ENCODE results near the gene GALR2.

Gene GALR2

DNA sequence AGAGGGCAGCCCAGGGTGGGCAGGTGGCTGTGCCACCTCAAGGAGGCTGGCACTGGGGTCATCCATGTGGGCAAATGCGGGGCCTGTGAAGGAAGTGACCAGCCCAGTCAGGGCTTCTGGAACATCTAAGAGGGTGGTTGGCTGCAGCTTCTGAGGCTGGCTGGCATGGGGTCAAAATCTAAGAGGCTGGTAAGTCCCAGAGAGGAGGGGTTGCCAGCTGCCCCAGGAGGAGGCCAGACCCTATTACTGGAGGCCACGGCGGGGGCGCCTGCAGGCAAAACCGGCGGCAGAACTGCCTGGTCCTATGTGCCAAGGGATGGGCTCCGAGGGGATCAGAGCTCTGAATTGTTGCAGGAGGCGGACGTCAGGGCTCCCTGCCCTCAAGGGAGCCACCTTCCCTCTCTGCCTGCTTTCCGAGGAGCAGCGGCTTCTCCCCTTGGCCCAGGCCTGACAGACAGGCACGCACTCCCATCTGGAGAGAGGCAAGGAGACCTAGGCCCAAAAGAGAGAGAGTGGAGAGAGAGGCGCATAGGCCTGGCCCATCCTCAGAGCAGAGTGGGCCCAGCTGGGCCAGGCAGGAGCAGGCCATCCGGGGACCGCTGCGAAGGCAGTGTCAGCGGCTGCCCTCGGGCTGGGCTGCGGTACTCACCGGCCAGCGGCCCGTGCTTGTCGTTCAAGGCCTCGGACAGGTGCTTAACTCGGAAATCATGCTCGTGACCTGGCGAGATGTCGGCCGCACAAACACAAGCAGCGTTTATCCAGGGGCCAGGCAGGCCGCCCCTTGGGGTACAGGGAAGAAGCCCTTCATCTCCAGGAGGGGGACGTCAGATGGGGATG, 15.3 kb downstream of the GALR2 start:
- no peaks in the 10 kb centered on the region for H3K27me3 ChIP-seq (ENCODE audit: insufficient read depth, low read length)
- H3K4me1 ChIP-seq (ENCODE audit: insufficient read depth, low read length) = no peaks in the 10 kb centered on the region
- H3K4me3 ChIP-seq (ENCODE audit: low read length) = no peak overlapping the region
- 94% methylated on average over 32 of the region's 32 CpGs for WGBS
- H3K36me3 ChIP-seq (ENCODE audit: insufficient read depth, low read length) = peaks cover 95% of the 10 kb centered on the region
- H3K9ac ChIP-seq (ENCODE audit: low read depth, low read length) = no peak overlapping the region
- no peaks in the 10 kb centered on the region for H3K9me3 ChIP-seq (ENCODE audit: insufficient read depth, low read depth, low read length)
- H3K27ac ChIP-seq (ENCODE audit: low read depth, low read length) = no peak overlapping the region

DNA sequence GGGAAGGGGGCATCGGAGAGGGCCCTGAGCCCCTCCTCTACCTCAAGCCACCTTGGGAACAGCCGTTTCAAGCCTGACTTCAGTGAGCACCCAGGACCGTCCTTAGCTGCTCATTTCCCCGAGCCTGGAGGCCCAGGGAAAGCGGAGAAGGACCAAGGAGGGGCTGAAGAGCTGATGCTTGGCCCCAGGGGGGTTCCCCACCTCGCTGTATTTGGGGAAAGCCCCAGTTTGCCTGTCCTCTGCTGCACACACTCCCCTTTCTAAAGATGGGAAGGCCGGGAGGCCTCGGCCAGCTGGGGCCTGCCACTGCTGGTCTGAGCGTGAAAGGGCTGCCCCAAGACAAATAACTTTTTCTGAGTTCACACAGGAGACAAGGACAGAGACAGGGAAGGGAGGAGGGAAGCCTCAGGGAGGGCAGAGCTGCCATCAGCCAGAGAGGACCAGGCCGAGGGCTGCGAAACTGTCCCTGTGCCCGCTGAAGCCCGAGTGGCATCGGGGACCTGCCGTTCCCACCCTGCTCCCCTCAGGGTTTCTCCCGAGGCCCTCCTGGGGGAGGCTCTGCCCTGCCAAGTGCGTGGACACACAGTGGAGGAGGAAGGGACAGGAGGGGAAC, 16.0 kb downstream of the GALR2 start:
- H3K27ac ChIP-seq (ENCODE audit: low read depth, low read length) = no peak overlapping the region
- no peaks in the 10 kb centered on the region for H3K27me3 ChIP-seq (ENCODE audit: insufficient read depth, low read length)
- no peak overlapping the region for H3K9ac ChIP-seq (ENCODE audit: low read depth, low read length)
- no peak overlapping the region for H3K4me3 ChIP-seq (ENCODE audit: low read length)
- H3K9me3 ChIP-seq (ENCODE audit: insufficient read depth, low read depth, low read length) = no peaks in the 10 kb centered on the region
- peaks cover 95% of the 10 kb centered on the region for H3K36me3 ChIP-seq (ENCODE audit: insufficient read depth, low read length)
- no peaks in the 10 kb centered on the region for H3K4me1 ChIP-seq (ENCODE audit: insufficient read depth, low read length)
- WGBS = 95% methylated on average over 17 of the region's 17 CpGs

DNA sequence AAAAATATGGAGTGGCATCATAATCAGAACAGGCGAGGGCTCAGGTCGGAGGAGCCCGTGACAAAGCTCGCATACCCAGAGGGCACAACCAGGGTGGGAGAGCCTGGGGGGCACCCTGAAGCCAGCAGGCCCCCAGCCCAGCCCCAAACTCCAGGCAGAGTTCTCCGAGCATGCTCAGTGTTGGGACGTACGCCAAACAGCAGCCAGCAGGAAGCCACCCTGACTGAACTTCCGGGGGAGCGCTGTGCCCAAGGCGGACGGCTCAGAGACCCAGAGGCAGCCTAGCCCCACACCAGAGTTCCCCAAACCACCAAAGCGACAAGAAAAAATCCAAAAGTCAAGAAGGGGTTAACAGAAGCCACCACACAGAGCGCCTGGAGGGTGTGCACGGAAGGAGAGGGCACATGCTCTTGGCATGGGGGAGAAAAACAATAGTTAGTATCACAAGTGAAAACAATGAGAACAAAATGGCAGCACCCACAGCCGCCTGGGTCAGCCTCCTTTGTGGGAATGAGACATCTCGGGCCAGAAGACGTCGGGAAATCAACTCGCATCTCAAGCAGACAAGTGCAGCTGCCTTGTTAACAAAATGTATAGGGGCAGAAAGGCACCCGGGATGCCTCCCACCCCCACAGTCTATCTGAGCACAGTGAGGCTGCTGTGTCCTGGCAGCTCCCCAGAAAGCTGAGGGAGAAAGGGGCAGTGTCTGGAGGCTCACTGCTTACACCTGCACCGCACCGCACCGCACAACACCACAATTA, 17.1 kb downstream of the GALR2 start:
- Histone ChIP-seq H3K27me3 (ENCODE audit: insufficient read depth, low read length) (no peaks in the 10 kb centered on the region), H3K4me1 (ENCODE audit: insufficient read depth, low read length) (no peaks in the 10 kb centered on the region), H3K9me3 (ENCODE audit: insufficient read depth, low read depth, low read length) (no peaks in the 10 kb centered on the region), H3K27ac (ENCODE audit: low read depth, low read length) (no peak overlapping the region), H3K4me3 (ENCODE audit: low read length) (no peak overlapping the region), H3K9ac (ENCODE audit: low read depth, low read length) (no peak overlapping the region), H3K36me3 (ENCODE audit: insufficient read depth, low read length) (peaks cover 98% of the 10 kb centered on the region)
- WGBS = 89% methylated on average over 23 of the region's 23 CpGs

DNA sequence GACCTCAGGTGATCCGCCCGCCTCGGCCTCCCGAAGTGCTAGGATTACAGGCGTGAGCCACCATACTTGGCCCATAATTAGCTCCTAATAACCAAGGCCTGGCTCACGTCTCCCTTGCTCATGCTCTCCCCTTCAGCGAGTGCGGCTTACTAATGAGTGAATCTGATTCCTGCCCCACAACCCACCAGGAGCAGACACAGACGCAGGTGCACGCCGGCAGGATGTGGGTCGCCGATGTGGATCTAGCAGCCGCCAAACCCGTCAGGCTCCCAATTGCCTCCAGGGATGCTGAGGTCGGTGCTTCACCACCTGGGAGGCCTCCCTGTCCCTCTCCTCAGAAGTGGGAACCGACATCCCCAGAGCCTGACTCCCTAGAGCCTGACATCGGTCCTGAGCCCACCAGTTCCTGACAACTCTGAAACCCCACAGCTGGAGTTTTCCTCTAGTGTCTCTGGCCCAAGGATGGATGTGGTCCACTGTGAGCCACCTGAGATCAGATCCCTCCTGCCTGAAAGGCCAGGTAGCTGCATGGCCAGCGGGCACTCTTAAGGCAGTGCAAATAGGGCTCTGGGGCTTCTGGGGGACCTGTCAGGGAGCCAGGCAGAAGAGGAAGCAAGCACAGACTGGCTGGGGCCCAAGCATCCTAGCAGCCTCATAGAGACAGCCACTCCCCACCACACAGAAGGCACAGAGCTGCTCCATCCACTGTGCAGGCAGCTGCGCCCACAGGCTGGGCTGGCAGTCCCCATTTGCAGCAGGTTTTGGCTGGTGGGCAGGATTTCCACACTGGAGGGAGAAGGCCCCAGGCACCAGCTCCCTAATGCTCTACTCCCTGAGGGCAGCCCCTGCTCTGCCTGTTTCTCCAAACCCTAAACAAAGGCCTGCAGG, 18.2 kb downstream of the GALR2 start:
- H3K4me3 ChIP-seq (ENCODE audit: low read length) = no peak overlapping the region
- H3K4me1 ChIP-seq (ENCODE audit: insufficient read depth, low read length) = no peaks in the 10 kb centered on the region
- 96% methylated on average over 20 of the region's 20 CpGs for WGBS
- peaks cover 98% of the 10 kb centered on the region for H3K36me3 ChIP-seq (ENCODE audit: insufficient read depth, low read length)
- no peaks in the 10 kb centered on the region for H3K9me3 ChIP-seq (ENCODE audit: insufficient read depth, low read depth, low read length)
- no peak overlapping the region for H3K27ac ChIP-seq (ENCODE audit: low read depth, low read length)
- no peak overlapping the region for H3K9ac ChIP-seq (ENCODE audit: low read depth, low read length)
- H3K27me3 ChIP-seq (ENCODE audit: insufficient read depth, low read length) = no peaks in the 10 kb centered on the region

DNA sequence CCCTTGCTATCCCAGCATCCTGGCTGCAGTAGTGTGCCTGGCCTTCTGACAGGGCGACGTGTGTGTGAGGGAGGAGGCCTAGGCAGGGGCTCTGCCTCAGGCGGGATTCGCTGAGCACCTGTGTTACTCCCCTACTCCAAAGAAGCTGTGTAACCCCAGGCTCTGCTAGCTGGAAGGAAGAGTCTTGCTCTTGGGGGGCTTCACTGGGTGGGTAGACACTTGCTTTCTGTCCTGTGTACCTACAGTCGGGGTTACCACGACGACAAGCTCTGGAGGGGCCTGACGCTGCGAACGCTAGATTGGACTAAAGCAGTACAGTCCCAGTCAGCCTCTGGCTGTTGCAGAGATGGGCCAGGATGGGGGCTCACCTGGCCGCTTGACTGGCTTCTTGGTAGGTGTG, 19.5 kb downstream of the GALR2 start:
- WGBS = 93% methylated on average over 11 of the region's 11 CpGs
- Histone ChIP-seq H3K9ac (ENCODE audit: low read depth, low read length) (no peak overlapping the region), H3K4me1 (ENCODE audit: insufficient read depth, low read length) (no peaks in the 10 kb centered on the region), H3K27ac (ENCODE audit: low read depth, low read length) (no peak overlapping the region), H3K9me3 (ENCODE audit: insufficient read depth, low read depth, low read length) (no peaks in the 10 kb centered on the region), H3K27me3 (ENCODE audit: insufficient read depth, low read length) (no peaks in the 10 kb centered on the region), H3K4me3 (ENCODE audit: low read length) (no peak overlapping the region), H3K36me3 (ENCODE audit: insufficient read depth, low read length) (peaks cover 91% of the 10 kb centered on the region)

DNA sequence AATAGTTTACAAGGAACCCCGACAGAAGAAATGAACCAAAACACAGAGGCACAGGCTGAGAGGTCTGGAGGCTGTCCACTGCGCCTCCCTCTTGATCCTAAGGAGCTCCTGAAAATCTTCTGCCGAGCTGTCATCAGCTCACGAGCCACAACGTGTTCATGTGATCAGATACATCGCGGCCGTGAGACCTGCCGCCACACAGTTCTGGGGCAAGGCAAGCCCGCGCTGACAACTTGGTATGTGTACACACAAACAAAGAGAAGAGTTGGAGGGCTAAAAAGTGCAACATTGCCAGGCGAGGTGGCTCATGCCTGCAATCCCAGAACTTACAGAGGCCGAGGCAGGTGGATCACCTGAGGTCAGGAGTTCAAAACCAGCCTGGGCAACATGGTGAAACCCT, 21.4 kb downstream of the GALR2 start:
- H3K36me3 ChIP-seq (ENCODE audit: insufficient read depth, low read length) = peaks cover 91% of the 10 kb centered on the region
- no peak overlapping the region for H3K9ac ChIP-seq (ENCODE audit: low read depth, low read length)
- no peaks in the 10 kb centered on the region for H3K27me3 ChIP-seq (ENCODE audit: insufficient read depth, low read length)
- H3K9me3 ChIP-seq (ENCODE audit: insufficient read depth, low read depth, low read length) = no peaks in the 10 kb centered on the region
- no peak overlapping the region for H3K4me3 ChIP-seq (ENCODE audit: low read length)
- WGBS = 91% methylated on average over 13 of the region's 13 CpGs
- H3K4me1 ChIP-seq (ENCODE audit: insufficient read depth, low read length) = no peaks in the 10 kb centered on the region
- H3K27ac ChIP-seq (ENCODE audit: low read depth, low read length) = no peak overlapping the region

DNA sequence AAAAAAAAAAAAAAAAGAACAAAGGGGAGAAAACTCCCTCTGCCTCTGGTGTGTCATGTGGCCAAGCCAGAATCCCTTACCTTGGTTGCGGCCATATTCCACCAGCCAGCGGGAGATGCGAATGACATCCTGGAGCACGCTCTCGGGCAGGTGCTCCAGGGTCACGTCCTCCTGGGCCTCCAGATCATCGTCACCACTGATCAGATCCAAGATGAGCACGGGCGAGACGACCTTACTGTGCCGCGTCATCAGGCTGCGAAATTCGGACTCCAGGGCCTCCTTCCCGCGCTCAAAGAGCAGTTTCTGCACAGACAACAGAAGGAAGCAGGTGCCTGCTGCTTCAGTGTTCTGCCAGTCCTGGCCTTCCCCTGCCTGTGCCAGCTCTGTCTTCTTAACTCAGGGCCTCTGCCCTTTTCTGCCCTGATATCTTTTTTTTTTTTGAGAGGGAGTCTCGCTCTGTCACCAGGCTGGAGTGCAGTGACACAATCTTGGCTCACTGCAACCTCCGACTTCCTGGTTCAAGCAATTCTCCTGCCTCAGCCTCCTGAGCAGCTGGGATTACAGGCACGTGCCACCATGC, 23.2 kb downstream of the GALR2 start:
- H3K9me3 ChIP-seq (ENCODE audit: insufficient read depth, low read depth, low read length) = no peaks in the 10 kb centered on the region
- no peak overlapping the region for H3K27ac ChIP-seq (ENCODE audit: low read depth, low read length)
- H3K4me1 ChIP-seq (ENCODE audit: insufficient read depth, low read length) = no peaks in the 10 kb centered on the region
- H3K9ac ChIP-seq (ENCODE audit: low read depth, low read length) = no peak overlapping the region
- 94% methylated on average over 19 of the region's 19 CpGs for WGBS
- no peak overlapping the region for H3K4me3 ChIP-seq (ENCODE audit: low read length)
- peaks cover 88% of the 10 kb centered on the region for H3K36me3 ChIP-seq (ENCODE audit: insufficient read depth, low read length)
- no peaks in the 10 kb centered on the region for H3K27me3 ChIP-seq (ENCODE audit: insufficient read depth, low read length)

DNA sequence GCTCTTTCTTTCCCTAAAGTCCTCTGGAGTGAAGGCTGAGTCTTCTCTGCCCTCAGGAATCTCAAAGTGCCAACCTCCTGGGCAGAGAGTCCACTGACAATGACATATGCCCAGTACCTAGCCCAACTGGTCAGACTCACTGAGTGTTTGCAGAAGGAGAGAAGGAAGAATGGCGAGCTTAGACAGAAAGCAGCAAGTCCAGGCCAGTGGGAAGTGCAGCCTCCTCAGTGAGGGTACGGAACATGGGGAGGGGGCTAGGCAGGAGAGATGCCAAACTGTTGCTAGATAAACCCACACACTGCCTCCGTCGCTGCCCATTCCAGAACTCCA, 28.3 kb downstream of the GALR2 start:
- peak overlapping the region; percentile 79 for H3K4me3 ChIP-seq (ENCODE audit: low read length)
- H3K36me3 ChIP-seq (ENCODE audit: insufficient read depth, low read length) = peaks cover 37% of the 10 kb centered on the region
- no peak overlapping the region for H3K27ac ChIP-seq (ENCODE audit: low read depth, low read length)
- peak overlapping the region; percentile 73 for H3K9ac ChIP-seq (ENCODE audit: low read depth, low read length)
- H3K9me3 ChIP-seq (ENCODE audit: insufficient read depth, low read depth, low read length) = no peaks in the 10 kb centered on the region
- 2% methylated on average over 4 of the region's 4 CpGs for WGBS
- H3K27me3 ChIP-seq (ENCODE audit: insufficient read depth, low read length) = no peaks in the 10 kb centered on the region
- peaks cover 16% of the 10 kb centered on the region for H3K4me1 ChIP-seq (ENCODE audit: insufficient read depth, low read length)

DNA sequence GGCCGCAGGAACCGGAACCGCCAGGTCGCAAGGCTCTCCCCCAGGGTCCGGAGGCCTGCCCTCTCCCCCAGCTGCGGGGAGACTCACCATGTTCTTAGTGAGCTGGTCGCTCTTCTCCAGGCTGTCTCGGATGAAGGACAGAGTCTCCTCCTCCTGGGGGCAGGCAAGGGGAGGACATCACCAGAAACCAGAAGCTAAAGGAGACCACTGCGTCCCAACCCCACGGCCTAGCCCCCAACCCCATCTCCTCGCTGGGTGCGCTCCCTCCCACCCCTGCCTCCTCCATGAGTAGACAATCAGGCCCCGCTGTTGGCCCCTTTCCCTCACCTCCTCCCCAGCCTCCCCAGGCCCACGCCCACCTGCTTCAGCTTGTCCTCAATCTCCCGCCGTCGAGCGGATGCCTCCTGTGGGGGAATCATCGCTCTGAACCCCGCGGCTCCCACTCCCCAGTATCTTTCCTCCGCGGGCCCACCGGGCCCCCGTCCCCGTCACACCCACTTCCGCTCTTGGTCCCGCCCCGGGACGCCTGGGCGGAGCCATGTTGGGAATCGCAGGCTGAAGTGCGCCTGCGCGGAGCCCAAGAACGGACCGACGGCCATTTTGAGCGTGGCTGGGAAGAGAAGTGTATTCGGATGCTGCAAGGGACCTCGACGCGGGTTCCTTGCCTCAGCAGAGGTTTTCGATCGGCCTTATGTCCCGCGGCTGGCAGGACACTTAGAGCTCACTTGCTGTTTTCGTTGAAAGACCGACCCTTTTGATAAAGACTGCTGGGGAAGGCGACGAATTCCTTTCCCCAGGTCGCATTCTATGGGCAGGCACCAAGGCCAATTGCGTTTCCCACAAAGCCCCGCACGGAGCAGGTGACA, 28.9 kb downstream of the GALR2 start, which contains the start of gene EXOC7:
Gene EXOC7, minus strand, starts transcription at position 514 of the 866 bp plus-strand sequence. Its CDS starts 95 bp downstream, at position 419.
- H3K4me1 ChIP-seq (ENCODE audit: insufficient read depth, low read length) = peaks cover 16% of the 10 kb centered on the region
- peak within 1 kb of the TSS; percentile 79 for H3K4me3 ChIP-seq (ENCODE audit: low read length)
- WGBS = 6% methylated on average over 55 of the region's 55 CpGs
- H3K27me3 ChIP-seq (ENCODE audit: insufficient read depth, low read length) = no peaks in the 10 kb centered on the region
- H3K27ac ChIP-seq (ENCODE audit: low read depth, low read length) = peak within 1 kb of the TSS; percentile 93
- peak within 1 kb of the TSS; percentile 73 for H3K9ac ChIP-seq (ENCODE audit: low read depth, low read length)
- H3K9me3 ChIP-seq (ENCODE audit: insufficient read depth, low read depth, low read length) = no peaks in the 10 kb centered on the region
- peaks cover 36% of the 10 kb centered on the region for H3K36me3 ChIP-seq (ENCODE audit: insufficient read depth, low read length)

Measured in HUES64 (cell line).